GM19452 (cell line): ENCODE data around the gene PLA2G2C.
"Not testable (repeated sequence)": the region's sequence is repeated elsewhere in the genome, so short reads cannot be mapped to it uniquely, and the experiment has no call there.

ENCODE experiments used
- ATAC-seq: cut with Tn5 transposase; IDR thresholded peaks from one replicate; pipeline ENCODE4 v1.9.1; 2021; ENCODE audit not compliant: unreplicated experiment

The PLA2G2C gene

DNA sequence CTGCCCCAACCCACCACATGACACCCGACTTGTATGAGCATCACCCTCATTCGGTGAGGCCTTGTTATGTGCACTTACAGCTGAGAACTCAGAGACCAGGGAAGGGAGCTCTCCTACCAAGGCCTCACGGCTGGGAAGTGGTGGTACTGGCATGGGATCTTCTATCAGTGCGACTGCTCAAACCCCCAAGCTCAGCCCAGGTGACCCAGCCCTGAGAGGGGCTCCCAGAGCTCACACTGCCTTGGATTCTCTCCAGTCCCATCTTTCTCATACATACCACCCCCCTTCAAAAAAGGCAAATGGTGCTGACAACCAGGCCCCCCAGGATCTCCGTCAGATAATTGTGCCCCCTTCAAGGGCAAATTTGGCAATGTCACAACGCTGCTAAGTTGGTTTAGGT lies 48.0 kb downstream of the PLA2G2C start:
- ATAC-seq, result no peak

DNA sequence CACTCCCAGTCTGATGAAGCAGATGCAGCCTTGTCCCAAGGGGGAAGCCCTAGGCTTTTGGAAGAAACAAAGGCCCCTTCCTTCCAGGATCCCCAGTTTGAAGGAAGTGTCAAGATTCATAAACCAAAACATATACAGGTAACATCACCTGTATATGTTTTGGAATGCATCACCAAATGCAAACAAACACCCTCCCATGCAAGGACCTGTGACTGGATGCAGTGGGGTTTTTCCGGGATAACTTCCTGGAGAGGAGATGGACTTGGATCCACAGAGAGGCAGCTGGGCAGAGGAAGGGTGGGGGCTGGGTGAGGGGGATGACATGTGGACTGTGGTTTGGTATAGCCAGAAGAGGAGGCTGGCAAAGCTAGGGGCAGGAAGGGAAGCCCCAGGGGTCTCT lies 48.7 kb downstream of the PLA2G2C start:
- no peak for ATAC-seq

DNA sequence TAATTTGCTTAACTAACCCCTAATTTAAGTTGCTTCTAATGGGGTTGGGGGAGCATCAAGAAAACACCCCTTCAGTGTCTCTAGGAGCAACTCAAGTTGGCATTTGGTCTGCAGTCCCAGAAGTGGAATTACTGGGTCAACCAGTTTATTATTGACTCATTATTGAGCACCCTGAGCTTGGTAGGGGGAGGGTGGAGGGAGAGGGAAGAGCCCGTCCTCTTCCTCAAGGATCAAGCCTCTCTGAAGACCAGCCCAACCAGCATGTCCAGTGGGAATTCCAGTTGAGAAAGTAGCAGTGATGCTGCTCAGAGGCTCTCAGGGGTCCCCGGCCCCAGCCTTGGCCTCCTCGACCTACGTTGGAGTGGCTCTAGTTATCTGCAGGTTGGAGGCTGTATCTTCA lies 49.3 kb downstream of the PLA2G2C start:
- no peak for ATAC-seq

DNA sequence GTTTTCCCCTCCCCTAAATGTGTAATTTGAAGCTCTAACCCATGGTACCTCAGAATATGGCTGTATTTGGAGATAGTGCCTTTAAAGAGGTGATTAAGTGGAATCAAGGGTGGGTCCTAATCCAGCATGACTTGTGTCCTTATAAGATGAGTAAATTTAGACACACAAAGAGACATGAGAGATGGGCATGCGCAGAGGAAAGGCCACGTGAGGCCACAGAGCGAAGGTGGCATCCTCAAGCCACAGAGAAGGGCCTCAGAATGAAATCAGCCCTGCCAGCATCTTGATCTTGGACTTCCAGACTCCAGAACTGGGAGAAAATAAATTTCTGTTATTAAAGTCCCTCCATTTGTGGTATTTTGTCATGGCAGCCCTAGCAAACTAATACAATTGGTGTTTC lies 50.1 kb downstream of the PLA2G2C start:
- ATAC-seq, result no peak

DNA sequence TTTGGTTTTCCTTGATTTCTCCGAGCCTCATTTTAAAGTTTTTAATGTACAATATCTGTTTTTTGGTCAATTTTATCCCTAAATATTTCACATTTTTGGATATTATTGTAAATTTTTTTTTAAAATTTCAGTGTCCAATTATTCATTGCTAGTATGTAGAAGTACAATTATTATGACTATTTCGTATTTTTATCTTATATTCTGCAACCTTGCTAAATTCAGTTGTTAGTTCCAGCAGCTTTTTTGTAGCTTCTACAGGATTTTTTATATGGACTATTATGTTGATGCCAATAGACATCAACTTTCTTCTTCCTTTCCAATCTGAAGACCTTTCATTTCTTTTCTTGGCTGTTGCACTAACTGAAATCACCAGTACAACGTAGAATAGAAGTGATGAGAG lies 51.3 kb downstream of the PLA2G2C start:
- no peak for ATAC-seq

DNA sequence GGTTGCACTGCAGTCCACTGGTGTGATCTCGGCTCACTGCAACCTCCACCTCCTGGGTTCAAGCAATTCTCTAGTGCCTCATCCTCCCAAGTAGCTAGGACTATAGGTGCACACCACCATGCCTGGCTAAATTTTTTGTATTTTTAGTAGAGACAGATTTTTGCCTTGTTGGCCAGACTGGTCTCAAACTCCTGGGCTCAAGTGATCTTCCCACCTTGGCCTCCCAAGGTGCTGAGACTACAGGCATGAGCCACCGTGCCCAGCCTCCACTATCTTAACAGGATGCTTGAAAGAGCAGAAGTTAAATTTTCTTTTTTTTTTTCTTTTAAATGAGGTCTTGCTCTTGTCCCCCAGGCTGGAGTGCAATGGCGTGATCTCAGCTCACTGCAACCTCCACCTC lies 55.8 kb downstream of the PLA2G2C start:
- ATAC-seq, result not testable (repeated sequence)

DNA sequence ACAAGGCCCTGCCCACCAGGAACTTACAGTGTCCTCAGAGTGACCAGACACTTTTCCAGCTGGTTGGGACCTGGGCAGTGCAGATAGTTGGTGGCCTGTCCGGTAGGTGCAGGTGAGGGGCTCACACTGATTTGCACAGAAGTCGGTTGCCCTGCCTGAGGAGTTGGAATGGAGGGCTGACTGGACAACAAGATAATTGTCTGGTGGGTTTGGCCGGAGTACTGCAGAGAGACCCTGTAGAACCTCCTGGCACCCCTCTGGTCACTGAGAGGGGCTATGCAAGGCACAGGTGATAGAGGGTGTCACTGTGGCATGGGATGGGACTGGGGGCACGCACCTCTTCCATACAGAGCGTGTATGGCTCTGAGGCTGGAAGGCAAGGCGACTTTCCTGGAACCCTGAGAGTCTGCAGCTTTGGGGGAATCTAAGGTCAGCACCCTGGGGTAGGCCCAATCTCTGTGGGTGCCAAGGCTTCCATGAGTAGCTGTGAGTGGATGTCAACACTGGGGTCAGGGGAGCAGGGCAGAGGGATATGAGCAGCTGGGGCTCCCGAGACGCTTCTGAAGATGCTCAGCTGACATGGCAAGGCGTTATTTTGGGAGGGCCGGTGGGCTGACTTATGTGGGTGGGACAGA lies 59.4 kb downstream of the PLA2G2C start:
- no peak for ATAC-seq

DNA sequence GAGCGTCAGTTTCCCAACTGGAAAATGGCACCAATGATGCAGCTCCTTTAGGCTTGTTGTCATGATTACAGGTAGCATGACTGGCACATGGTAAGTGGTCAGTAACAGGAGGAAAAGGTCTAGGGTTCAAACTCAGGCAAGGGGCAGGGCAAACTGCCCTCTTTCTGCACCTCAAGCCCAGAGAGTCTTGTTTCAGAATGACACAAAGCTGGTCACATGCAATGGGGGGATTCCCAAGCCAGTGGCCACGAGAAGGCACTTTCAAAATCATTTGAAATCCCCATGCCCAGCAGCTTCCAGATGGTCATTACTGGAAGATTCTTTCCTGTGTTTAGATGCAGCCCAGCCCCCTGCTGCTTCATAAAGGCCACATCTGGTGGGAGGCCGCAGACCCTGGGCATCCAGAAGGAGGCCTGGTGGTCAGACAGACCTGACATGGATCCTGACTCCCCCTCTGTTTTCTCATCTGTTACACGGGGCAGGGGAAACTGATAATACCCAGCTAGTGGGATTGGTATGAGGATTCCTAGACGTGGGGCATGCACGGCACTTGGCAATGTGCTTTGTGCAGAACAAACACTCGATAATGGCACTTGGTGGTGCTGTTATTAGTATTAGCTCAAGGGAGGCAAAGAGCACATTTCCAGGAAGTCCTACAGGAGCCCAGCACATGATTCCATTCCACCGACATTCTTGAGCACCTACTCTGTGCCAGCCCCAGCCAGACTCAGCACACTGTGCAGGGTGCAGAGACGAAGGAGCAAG lies 60.1 kb downstream of the PLA2G2C start:
- ATAC-seq, result no peak

DNA sequence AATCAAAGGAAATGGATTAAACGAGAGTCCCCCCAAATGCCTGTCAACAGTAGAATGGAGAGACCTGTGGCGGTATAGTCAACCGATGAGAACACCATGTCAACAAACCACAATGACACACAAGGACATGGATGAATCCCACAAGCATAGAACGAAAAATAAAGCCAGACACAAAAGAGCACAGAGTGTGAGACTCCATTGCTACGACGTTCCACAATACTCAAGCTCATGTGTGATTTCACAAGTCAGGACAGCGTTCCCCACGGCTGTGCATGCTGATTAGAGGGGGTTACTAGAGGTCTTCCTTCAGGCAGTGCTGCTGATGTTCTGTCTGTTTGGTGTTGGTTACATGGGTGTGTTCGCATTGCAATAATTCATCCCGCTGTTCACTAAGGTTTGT lies 61.2 kb downstream of the PLA2G2C start:
- ATAC-seq, result no peak

DNA sequence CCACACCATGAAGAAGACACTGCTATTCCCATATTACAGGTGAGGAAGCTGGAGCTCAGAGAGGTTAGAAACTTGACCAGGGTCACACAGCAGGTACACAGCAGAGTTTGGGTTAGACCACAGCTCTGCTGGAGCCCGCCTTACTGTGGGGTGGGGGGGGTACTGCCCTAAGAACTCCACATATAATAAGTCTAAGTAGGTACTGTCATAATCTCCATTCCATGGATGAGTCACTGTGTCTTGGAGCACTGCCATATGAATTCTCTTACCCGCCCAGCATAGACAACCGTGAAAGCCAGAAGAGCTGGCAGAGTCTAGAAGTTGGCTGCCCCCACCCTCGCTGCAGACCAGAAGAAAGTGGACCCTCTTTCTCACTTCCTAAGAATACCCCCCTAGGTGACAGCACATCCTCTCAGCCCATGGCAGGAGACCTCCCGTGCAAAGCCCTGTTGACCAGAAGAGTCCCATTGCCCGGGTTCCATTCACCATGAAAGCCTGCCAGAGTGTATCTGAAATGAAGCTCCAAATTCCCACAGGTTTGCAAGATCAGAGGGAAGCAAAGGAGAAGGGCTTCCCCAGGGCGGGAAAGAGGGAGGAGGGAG lies 61.8 kb downstream of the PLA2G2C start:
- no peak for ATAC-seq

DNA sequence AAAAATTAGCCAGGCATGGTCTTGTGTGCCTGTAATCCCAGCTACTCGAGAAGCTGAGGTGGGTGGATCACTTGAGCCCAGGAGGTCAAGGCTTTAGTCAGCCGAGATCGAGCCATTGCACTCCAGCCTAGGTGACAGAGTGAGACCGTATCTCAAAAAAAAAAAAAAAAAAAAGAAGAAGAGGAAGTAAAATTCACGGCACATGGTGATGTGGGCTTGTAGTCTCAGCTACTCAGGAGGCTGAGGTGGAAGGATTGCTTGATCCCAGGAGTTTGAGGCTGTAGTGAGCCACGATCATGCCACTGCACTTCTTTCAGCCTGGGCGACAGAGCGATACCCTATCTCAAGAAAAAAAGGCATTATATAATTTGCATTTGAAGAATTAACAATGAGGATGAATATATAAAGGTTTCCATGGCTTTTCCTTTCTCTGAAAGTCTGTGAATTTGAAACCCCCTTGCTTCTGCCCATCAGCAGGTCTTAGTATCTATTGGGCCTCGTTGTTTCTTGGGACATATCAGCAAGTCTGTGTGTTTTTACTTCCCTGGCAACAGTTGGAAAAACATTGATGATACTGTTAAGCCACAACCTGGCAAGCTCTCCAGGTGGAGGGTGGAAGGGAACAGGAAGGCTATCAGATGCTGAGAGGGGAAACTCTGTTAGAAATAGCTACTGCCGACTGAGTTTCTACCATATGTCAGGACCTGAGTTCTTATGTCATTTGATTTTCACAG lies 62.4 kb downstream of the PLA2G2C start:
- no peak for ATAC-seq

DNA sequence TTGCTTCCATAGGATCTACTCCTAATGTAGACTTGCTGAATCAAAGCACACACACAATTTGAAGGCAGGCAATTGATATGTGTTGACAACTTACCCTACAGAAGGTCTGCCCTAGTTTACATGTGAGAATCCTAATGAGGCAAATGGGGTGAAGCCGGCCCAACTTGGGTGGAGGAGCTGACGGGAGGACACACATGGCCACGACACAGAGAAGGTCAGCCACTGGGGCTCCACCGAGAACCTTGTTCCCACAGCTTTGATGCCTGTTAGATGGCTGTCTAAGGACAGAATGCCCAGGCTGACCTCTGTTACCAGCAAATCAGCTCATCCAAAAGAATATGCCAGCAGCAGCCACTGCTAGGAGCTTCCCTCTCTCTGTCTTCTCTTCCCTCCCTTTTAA lies 65.5 kb downstream of the PLA2G2C start:
- no peak for ATAC-seq

DNA sequence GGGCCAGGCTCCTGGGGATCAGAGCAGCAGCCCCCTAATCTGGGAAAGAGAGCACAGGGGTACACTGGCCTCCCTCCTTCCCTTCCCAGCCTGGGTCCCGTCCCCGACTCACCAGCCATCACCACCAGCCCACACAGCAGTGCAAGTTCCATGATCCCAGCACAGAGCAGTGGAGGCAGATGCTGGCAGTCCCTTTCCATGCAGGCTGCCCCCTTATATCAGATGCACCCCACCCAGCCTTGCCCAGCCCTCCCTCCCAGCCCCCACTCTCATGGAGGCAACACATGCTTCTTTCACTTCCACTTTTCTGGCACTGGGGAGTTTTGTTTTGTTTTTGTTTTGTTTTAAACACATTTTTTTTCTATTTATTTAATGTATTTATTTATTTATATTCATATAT lies 67.0 kb downstream of the PLA2G2C start, which contains the start of gene PLA2G2D:
Gene PLA2G2D (minus strand): TSS at position 190 of the 400 bp plus-strand sequence. CDS start 38 bp downstream, at position 152.
- no peak for ATAC-seq

DNA sequence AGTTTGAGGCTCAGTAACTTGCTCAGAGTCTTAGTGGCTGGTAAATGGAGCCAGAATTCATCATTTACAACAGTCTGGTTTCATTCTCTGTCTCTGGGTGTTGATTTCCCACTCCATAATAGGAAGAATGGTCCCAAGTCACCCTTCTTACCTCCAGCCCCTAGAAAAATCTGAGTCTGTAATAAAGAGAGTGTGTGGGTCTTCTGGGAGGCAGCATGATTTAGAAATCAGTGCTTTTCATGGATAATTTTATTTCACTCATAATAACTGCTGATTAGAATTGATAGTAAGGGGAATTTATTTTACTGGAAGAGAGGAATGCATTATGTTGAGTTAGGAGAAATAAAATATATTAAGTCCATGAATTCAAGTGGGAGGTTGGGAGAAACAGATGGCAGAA lies 69.1 kb downstream of the PLA2G2C start:
- no peak for ATAC-seq

DNA sequence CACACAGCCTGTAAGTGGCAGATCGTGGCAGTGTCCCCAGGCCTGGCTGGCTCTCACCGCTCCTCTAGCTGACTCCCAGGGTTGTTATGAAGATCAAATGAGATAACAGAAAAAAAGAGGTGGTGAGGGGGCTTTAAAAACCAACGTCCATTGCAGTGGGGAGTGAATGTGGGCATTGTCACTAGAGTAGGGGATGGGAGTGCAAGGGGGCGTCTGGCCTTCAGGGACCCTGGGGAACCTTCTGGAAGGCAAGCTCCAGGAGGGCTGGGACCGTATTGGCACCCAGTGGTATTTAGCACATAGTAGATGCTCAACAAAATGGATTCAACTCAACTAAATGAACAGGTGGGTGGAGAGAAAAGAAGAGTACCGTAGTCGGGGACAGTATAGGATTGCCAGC lies 70.4 kb downstream of the PLA2G2C start:
- no peak for ATAC-seq

DNA sequence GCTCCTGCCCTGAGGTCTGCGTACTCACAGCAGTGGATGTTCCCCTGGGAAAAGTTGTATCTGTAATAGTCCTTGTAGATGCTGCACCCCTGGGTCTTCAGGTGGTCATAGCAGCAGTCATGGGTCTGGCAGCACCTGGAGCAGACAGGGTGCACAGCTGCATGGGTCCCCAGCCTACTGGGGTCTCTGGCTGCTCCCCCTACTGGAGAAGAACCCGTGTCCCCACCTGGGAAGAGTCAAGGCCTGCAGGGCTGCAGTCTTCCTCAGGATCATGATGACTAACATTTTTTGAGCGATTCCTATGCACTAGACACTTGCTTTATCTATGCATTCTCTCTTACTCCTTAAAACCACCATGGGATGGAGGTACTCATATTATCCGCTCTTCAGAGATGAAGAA lies 70.8 kb downstream of the PLA2G2C start:
- ATAC-seq, result no peak

DNA sequence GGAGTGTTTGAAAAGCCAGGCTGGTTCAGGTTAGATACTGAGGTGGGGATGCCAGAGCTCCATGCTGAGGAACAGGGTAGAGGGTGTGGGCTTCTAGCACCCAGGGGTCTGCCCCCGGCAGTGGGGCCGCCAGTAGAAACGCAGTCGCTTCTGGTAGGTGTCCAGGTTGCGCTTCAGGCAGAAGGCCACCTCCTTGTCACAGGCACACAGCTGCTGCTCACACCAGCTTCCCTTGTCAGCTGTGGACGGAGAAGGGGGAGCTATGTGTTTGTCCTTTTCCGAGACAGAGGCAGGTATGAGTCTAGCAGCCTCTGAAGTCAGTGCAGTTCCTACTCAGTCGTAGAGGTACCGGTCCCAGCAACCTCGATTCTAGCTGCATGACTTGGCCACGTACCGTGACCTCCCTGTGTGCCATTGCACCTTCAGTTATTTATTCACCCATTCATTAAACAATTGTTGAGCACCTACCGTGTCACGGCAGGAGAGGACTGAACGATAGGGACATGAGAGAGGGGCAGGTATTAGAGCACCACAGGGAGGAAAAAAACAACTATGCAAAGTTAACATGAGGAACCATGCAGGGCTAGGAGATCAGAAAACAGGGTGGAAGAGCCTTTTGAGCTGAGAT lies 72.2 kb downstream of the PLA2G2C start:
- ATAC-seq, result no peak
